Endothelial cell of umbilical vein (primary cell): ENCODE data around the gene PIWIL4. TPM values are rescaled to one million over a fixed set of nuclear protein-coding genes. Genes with fewer than 3 reads are reported as not detected.

Source experiments
- BruUV-seq: library from RNA; stranded (reverse); fragments of 400-500 nt; replicated peaks from 2 replicates; lab custom pipeline; 2021; lab: Mats Ljungman, UMichigan
- CTCF ChIA-PET: fragments of 300-600, 350-600 bp; sonication (Branson Sonifier 250); formaldehyde crosslinking; loops from one replicate; lab custom pipeline; 2021; ENCODE audit warnings: antibody characterized with exemption, inconsistent platforms; lab: Charles Lee
- POLR2A ChIA-PET: fragments of 300-600, 350-600 bp; sonication (Branson Sonifier 250); formaldehyde crosslinking; loops from one replicate; lab custom pipeline; 2021; ENCODE audit warnings: antibody characterized with exemption, inconsistent platforms; lab: Charles Lee
- DNase-seq: peaks from one replicate; pipeline ENCODE4 v3.0.0-alpha.2; 2011; ENCODE audit warnings: low read depth, low spot score
- FAIRE-seq: peaks from 2 replicates; lab custom pipeline; 2011; peaks lifted over from hg19 to GRCh38; lab: Jason Lieb, UNC
- H2AFZ ChIP-seq: 2 replicates; pipeline ENCODE4 v1.6.0; 2012; ENCODE audit warnings: low read depth, low read length, control low read depth, inconsistent platforms
- H3K27ac ChIP-seq: 2 replicates; pipeline ENCODE4 v1.5.1; 2011; ENCODE audit warnings: low read depth, mild to moderate bottlenecking, control low read depth, low read length, moderate library complexity; ENCODE audit not compliant: insufficient read depth
- H3K27me3 ChIP-seq, 2 experiments: 2 replicates each; pipeline versions ENCODE4 v1.6.0 to v1.6.1; 2011; ENCODE audit warnings: low read length in 2 of 2, mixed read lengths in 1 of 2; ENCODE audit not compliant: control insufficient read depth in 2 of 2, insufficient read depth in 2 of 2
- H3K36me3 ChIP-seq, 2 experiments: 2 replicates in 1 of 2; 3 replicates in 1 of 2; pipeline ENCODE4 v1.5.1; 2011; ENCODE audit warnings: low read length in 2 of 2, mild to moderate bottlenecking in 1 of 2, moderate library complexity in 1 of 2; ENCODE audit not compliant: control insufficient read depth in 2 of 2, insufficient read depth in 2 of 2; ENCODE audit errors: extremely low read depth in 1 of 2
- H3K4me1 ChIP-seq: 3 replicates; pipeline ENCODE4 v1.5.1; 2011; ENCODE audit warnings: mild to moderate bottlenecking, low read length; ENCODE audit not compliant: control insufficient read depth, insufficient read depth; ENCODE audit errors: extremely low read depth
- H3K4me2 ChIP-seq: 2 replicates; pipeline ENCODE4 v1.6.1; 2011; ENCODE audit warnings: low read length, control low read depth, mixed read lengths; ENCODE audit not compliant: insufficient read depth
- H3K4me3 ChIP-seq, 3 experiments: fragments of 200-600 bp in 1 of 3; sonication (generic), shearing (Covaris generic) in 1 of 3; replicated peaks in 1 of 3; 2 replicates each; pipeline ENCODE4 v1.5.1; 2011 to 2016; ENCODE audit warnings: control low read depth in 3 of 3, low read length in 3 of 3, mild to moderate bottlenecking in 2 of 3, inconsistent platforms in 1 of 3, low read depth in 1 of 3, moderate library complexity in 1 of 3; ENCODE audit not compliant: insufficient read depth in 1 of 3
- H3K79me2 ChIP-seq: 2 replicates; pipeline ENCODE4 v1.6.0; 2012; ENCODE audit warnings: low read length, inconsistent platforms; ENCODE audit not compliant: control insufficient read depth, insufficient read depth
- H3K9ac ChIP-seq: replicated peaks from 2 replicates; pipeline ENCODE3; 2011; ENCODE audit warnings: low read length, control low read depth; ENCODE audit not compliant: insufficient read depth; ENCODE audit errors: extremely low read depth
- H3K9me1 ChIP-seq: replicated peaks from 3 replicates; pipeline ENCODE4 v1.6.0; 2011; ENCODE audit warnings: mild to moderate bottlenecking, low read length; ENCODE audit not compliant: control insufficient read depth, insufficient read depth; ENCODE audit errors: extremely low read depth
- H3K9me3 ChIP-seq: replicated peaks from 2 replicates; pipeline ENCODE4 v1.5.1; 2012; ENCODE audit warnings: low read length, inconsistent platforms; ENCODE audit not compliant: control insufficient read depth, insufficient read depth
- H4K20me1 ChIP-seq: replicated peaks from 2 replicates; pipeline ENCODE3; 2011; ENCODE audit warnings: mild to moderate bottlenecking, low read length; ENCODE audit not compliant: control insufficient read depth, insufficient read depth; ENCODE audit errors: extremely low read depth
- CTCF ChIP-seq, 2 donors: IDR thresholded peaks; 1 replicate in 1 of 2; 2 replicates in 1 of 2; pipeline ENCODE4 v1.5.1; 2011; ENCODE audit warnings: low read length in 2 of 2, mild to moderate bottlenecking in 2 of 2, moderate library complexity in 2 of 2, control low read depth in 1 of 2, inconsistent platforms in 1 of 2, low read depth in 1 of 2; ENCODE audit not compliant: insufficient read depth in 1 of 2; ENCODE audit errors: extremely low read depth in 1 of 2
- EZH2 ChIP-seq: IDR thresholded peaks from 2 replicates; pipeline ENCODE4 v1.6.1; 2012; ENCODE audit warnings: borderline replicate concordance, low read depth, mild to moderate bottlenecking, moderate library complexity, low read length, inconsistent platforms; ENCODE audit not compliant: severe bottlenecking
- FOS ChIP-seq: IDR thresholded peaks from 2 replicates; pipeline ENCODE4 v1.6.1; 2011; ENCODE audit warnings: mild to moderate bottlenecking, low read length, moderate library complexity, borderline replicate concordance; ENCODE audit not compliant: insufficient read depth
- GATA2 ChIP-seq: IDR thresholded peaks from 2 replicates; pipeline ENCODE4 v1.7.0; 2011; ENCODE audit warnings: low read depth, mild to moderate bottlenecking, moderate library complexity, mixed read lengths, low read length; ENCODE audit not compliant: insufficient read length, insufficient read depth
- JUN ChIP-seq: IDR thresholded peaks from 2 replicates; pipeline ENCODE4 v1.6.1; 2011; ENCODE audit warnings: borderline replicate concordance, low read depth; ENCODE audit not compliant: insufficient read length, insufficient read depth
- MAX ChIP-seq: IDR thresholded peaks from 2 replicates; pipeline ENCODE4 v1.6.1; 2011; ENCODE audit not compliant: insufficient read depth, insufficient read length
- MYC ChIP-seq: IDR thresholded peaks from one replicate; pipeline ENCODE4 v1.6.1; 2011; ENCODE audit warnings: mild to moderate bottlenecking, low read depth, low read length
- POLR2A ChIP-seq: IDR thresholded peaks from 2 replicates; pipeline ENCODE4 v1.6.1; 2012; ENCODE audit warnings: low read depth, mild to moderate bottlenecking, control low read depth, low read length
- POLR2AphosphoS5 ChIP-seq: IDR thresholded peaks from 2 replicates; pipeline ENCODE4 v1.6.1; 2012; ENCODE audit warnings: low read depth, mild to moderate bottlenecking, control low read depth, low read length, moderate library complexity; ENCODE audit not compliant: insufficient read depth
- dilution Hi-C: fragments of 300-500 bp; cut with MboI; formaldehyde crosslinking; loops from one replicate; pipeline ENCODE4 v1.15.0; 2019; ENCODE audit warnings: low sequenced_read_pairs; ENCODE audit not compliant: extremely low pct_ligation_motif_present
- intact Hi-C: fragments of 100-400 bp; cut with micrococcal nuclease; formaldehyde crosslinking; loops from one replicate; pipeline ENCODE4 v1.10.0; 2022
- polyA plus RNA-seq, 4 experiments: library from polyadenylated mRNA; depleted of rRNA in 3 of 4; stranded (reverse) in 3 of 4; unstranded in 1 of 4; fragments of >200 nt; gene quantifications; 2 replicates each; pipeline versions ENCODE4 v1.2.1 to v1.2.3, GENCODE V29; 2011 to 2012; ENCODE audit warnings: missing spikeins in 1 of 4
- total RNA-seq: library from RNA; stranded (reverse); gene quantifications from 2 replicates; pipeline ENCODE4 v1.2.3, GENCODE V29; 2021

PIWIL4 gene
- total and polyA plus RNA-seq, 2 donors (not counting 3 experiments of a cell fraction or from before 2014, with no cell fraction given), result 0.55 to 0.64 TPM

GRCh38 chr11:94638301-94638901 is 71.2 kb downstream of the PIWIL4 start:
- ChIA-PET POLR2A (no interaction called here), CTCF (interaction anchor here (0.7 kb wide), 1 partner anchor 8 kb away, joined by 3 read pairs; no protein-coding TSS in a partner anchor)
- H3K4me1 ChIP-seq, result peaks cover 3% of the 10 kb centered on the region
- no peaks in the 10 kb centered on the region for H3K9me1 ChIP-seq
- BruUV-seq, result no TSS peak
- H3K79me2 ChIP-seq, result no peaks in the 10 kb centered on the region
- dilution Hi-C loops, result no loop called here
- no peaks in the 10 kb centered on the region for H3K9me3 ChIP-seq
- no peak for DNase-seq
- no peak overlapping the region for H3K9ac ChIP-seq
- FAIRE-seq, result no peak
- H3K4me2 ChIP-seq, result no peak overlapping the region
- intact Hi-C loops, result no loop called here
- peak overlapping the region; percentile 6 for H2AFZ ChIP-seq
- no peaks in the 10 kb centered on the region for H3K27me3 ChIP-seq
- H3K27ac ChIP-seq, result no peak overlapping the region
- H4K20me1 ChIP-seq, result no peaks in the 10 kb centered on the region
- H3K4me3 ChIP-seq, result no peak overlapping the region
- TF ChIP-seq FOS (no peak), CTCF (IDR thresholded peaks at IDR 0.05; ENCODE audit: extremely low read depth in 1 of 2, insufficient read depth in 1 of 2, low read depth in 1 of 2, low read length in 2 of 2) (no peak), POLR2AphosphoS5 (no peak), POLR2A (no peak), JUN (no peak), MAX (no peak), GATA2 (no peak), EZH2 (no peak), MYC (no peak)
- H3K36me3 ChIP-seq, result no peaks in the 10 kb centered on the region
